H1 (cell line): ENCODE results near the gene ARGLU1. TPM values are rescaled to one million over a fixed set of nuclear protein-coding genes. Genes with fewer than 3 reads are reported as not detected.

Experiments used
- CTCF ChIA-PET: fragments of 300-600 bp; sonication (Branson Sonifier 250); formaldehyde crosslinking; loops from one replicate; lab custom pipeline; 2021; ENCODE audit not compliant: partially characterized antibody; lab: Charles Lee
- POLR2A ChIA-PET: fragments of 300-600 bp; sonication (Branson Sonifier 250); formaldehyde crosslinking; loops from one replicate; lab custom pipeline; 2021; ENCODE audit warnings: inconsistent platforms; ENCODE audit not compliant: partially characterized antibody; lab: Charles Lee
- DNase-seq, 2 experiments: peaks; one replicate each; pipeline versions ENCODE4 v3.0.0 to v3.0.0-alpha.2; 2010 to 2022; ENCODE audit warnings: low spot score in 2 of 2, low read depth in 1 of 2, mixed read lengths in 1 of 2
- FAIRE-seq: peaks from 2 replicates; lab custom pipeline; 2011; peaks lifted over from hg19 to GRCh38; lab: Jason Lieb, UNC
- H2AFZ ChIP-seq: 2 replicates; pipeline ENCODE4 v1.8.1; 2012; ENCODE audit warnings: low read length, inconsistent platforms
- H2AK5ac ChIP-seq: 2 replicates; pipeline ENCODE4 v1.6.1; 2013; ENCODE audit warnings: low read depth, low read length
- H2BK120ac ChIP-seq: replicated peaks from 2 replicates; pipeline ENCODE3; 2013; ENCODE audit warnings: low read depth, low read length, inconsistent platforms
- H2BK12ac ChIP-seq: 2 replicates; pipeline ENCODE4 v1.6.1; 2013; ENCODE audit warnings: low read depth, low read length
- H2BK15ac ChIP-seq: 2 replicates; pipeline ENCODE4 v1.6.1; 2013; ENCODE audit warnings: low read length
- H2BK20ac ChIP-seq: 2 replicates; pipeline ENCODE4 v1.6.1; 2013; ENCODE audit warnings: low read length
- H2BK5ac ChIP-seq: 2 replicates; pipeline ENCODE4 v1.6.1; 2013; ENCODE audit warnings: low read depth, low read length
- H3K14ac ChIP-seq: 2 replicates; pipeline ENCODE4 v1.6.1; 2013; ENCODE audit warnings: inconsistent platforms; ENCODE audit not compliant: insufficient read length
- H3K18ac ChIP-seq: 2 replicates; pipeline ENCODE4 v1.6.1; 2013; ENCODE audit warnings: low read length; ENCODE audit errors: extremely low read depth
- H3K23ac ChIP-seq: 2 replicates; pipeline ENCODE4 v1.6.1; 2013; ENCODE audit warnings: inconsistent platforms; ENCODE audit not compliant: insufficient read length
- H3K23me2 ChIP-seq: 2 replicates; pipeline ENCODE4 v1.6.1; 2013; ENCODE audit warnings: low read depth, low read length
- H3K27ac ChIP-seq: 2 replicates; pipeline ENCODE4 v1.6.1; 2011; ENCODE audit warnings: low read depth, low read length, inconsistent platforms
- H3K27me3 ChIP-seq, 4 experiments: replicated peaks in 1 of 4; 1 replicate in 1 of 4; 2 replicates in 3 of 4; pipeline versions ENCODE4 v1.6.1 to v1.8.1; 2011 to 2013; ENCODE audit warnings: low read length in 3 of 4, mild to moderate bottlenecking in 3 of 4, inconsistent platforms in 2 of 4, mixed read lengths in 2 of 4, moderate library complexity in 1 of 4; ENCODE audit not compliant: control insufficient read depth in 3 of 4, insufficient read depth in 3 of 4; ENCODE audit errors: extremely low read depth in 1 of 4
- H3K36me3 ChIP-seq, 4 experiments: 2 replicates each; pipeline versions ENCODE4 v1.6.1 to v1.8.1; 2011 to 2013; ENCODE audit warnings: mild to moderate bottlenecking in 4 of 4, low read length in 3 of 4, moderate library complexity in 2 of 4, control low read depth in 1 of 4, inconsistent platforms in 1 of 4; ENCODE audit not compliant: insufficient read depth in 4 of 4, control insufficient read depth in 2 of 4
- H3K4ac ChIP-seq: replicated peaks from 2 replicates; pipeline ENCODE3; 2013; ENCODE audit warnings: low read length, low read depth, mixed read lengths, inconsistent platforms; ENCODE audit not compliant: insufficient read length
- H3K4me1 ChIP-seq, 4 experiments: replicated peaks in 1 of 4; 1 replicate in 1 of 4; 2 replicates in 3 of 4; pipeline versions ENCODE4 v1.6.1 to v1.8.1; 2011 to 2013; ENCODE audit warnings: low read length in 3 of 4, inconsistent platforms in 2 of 4, mixed read lengths in 1 of 4; ENCODE audit not compliant: insufficient read depth in 4 of 4, control insufficient read depth in 3 of 4
- H3K4me2 ChIP-seq, 2 experiments: 2 replicates each; pipeline versions ENCODE4 v1.6.1 to v1.8.1; 2011 to 2013; ENCODE audit warnings: low read depth in 2 of 2, low read length in 2 of 2, control low read depth in 1 of 2, inconsistent platforms in 1 of 2, mild to moderate bottlenecking in 1 of 2; ENCODE audit not compliant: insufficient read depth in 1 of 2
- H3K4me3 ChIP-seq, 4 experiments: fragments of 200-600, 300-600 bp in 1 of 4; sonication (generic), shearing (Covaris generic), sonication (Bioruptor Twin) in 1 of 4; 2 replicates each; pipeline versions ENCODE4 v1.5.1 to v1.8.1; 2011 to 2016; ENCODE audit warnings: low read length in 4 of 4, low read depth in 3 of 4, control low read depth in 2 of 4, inconsistent platforms in 2 of 4, mild to moderate bottlenecking in 2 of 4, mixed read lengths in 1 of 4, moderate library complexity in 1 of 4; ENCODE audit not compliant: insufficient read depth in 2 of 4; ENCODE audit errors: extremely low read depth in 1 of 4
- H3K56ac ChIP-seq: replicated peaks from 2 replicates; pipeline ENCODE3; 2013; ENCODE audit warnings: low read depth, mild to moderate bottlenecking, mixed read lengths, low read length, inconsistent platforms; ENCODE audit not compliant: insufficient read length
- H3K79me1 ChIP-seq: 2 replicates; pipeline ENCODE4 v1.6.1; 2013; ENCODE audit warnings: low read depth, low read length, control low read depth
- H3K79me2 ChIP-seq, 2 experiments: 2 replicates each; pipeline versions ENCODE4 v1.6.1 to v1.8.1; 2012 to 2013; ENCODE audit warnings: low read length in 2 of 2, mild to moderate bottlenecking in 2 of 2, inconsistent platforms in 1 of 2; ENCODE audit not compliant: insufficient read depth in 2 of 2, control insufficient read depth in 1 of 2
- H3K9ac ChIP-seq, 4 experiments: replicated peaks in 1 of 4; 1 replicate in 1 of 4; 2 replicates in 3 of 4; pipeline versions ENCODE4 v1.6.1 to v1.8.1; 2011 to 2013; ENCODE audit warnings: low read depth in 3 of 4, low read length in 3 of 4, control low read depth in 2 of 4, mild to moderate bottlenecking in 2 of 4, moderate library complexity in 2 of 4, inconsistent platforms in 1 of 4; ENCODE audit errors: extremely low read depth in 1 of 4
- H3K9me3 ChIP-seq, 2 experiments: 2 replicates each; pipeline versions ENCODE4 v1.6.1 to v1.8.1; 2012 to 2013; ENCODE audit warnings: mild to moderate bottlenecking in 2 of 2, moderate library complexity in 2 of 2, control low read depth in 1 of 2, inconsistent platforms in 1 of 2, low read depth in 1 of 2, low read length in 1 of 2, mixed read lengths in 1 of 2; ENCODE audit not compliant: insufficient read depth in 2 of 2
- H4K20me1 ChIP-seq, 2 experiments: replicated peaks in 1 of 2; 2 replicates each; pipeline versions ENCODE3 to v1.8.1; 2011 to 2013; ENCODE audit warnings: inconsistent platforms in 2 of 2, low read length in 2 of 2, mild to moderate bottlenecking in 1 of 2; ENCODE audit not compliant: insufficient read depth in 2 of 2, control insufficient read depth in 1 of 2
- H4K5ac ChIP-seq: 2 replicates; pipeline ENCODE4 v1.6.1; 2013; ENCODE audit warnings: low read length, low read depth, mixed read lengths, inconsistent platforms; ENCODE audit not compliant: insufficient read length
- H4K8ac ChIP-seq: 2 replicates; pipeline ENCODE4 v1.8.0; 2013; ENCODE audit warnings: mild to moderate bottlenecking, moderate library complexity, low read length, inconsistent platforms; ENCODE audit not compliant: insufficient read depth; ENCODE audit errors: extremely low read depth
- H4K91ac ChIP-seq: replicated peaks from 2 replicates; pipeline ENCODE3; 2013; ENCODE audit warnings: low read length, mixed read lengths, inconsistent platforms; ENCODE audit not compliant: insufficient read length
- BCL11A ChIP-seq, 2 experiments: IDR thresholded peaks; one replicate each; pipeline ENCODE4 v1.6.1; 2011; ENCODE audit warnings: low read depth in 2 of 2, low read length in 2 of 2, mild to moderate bottlenecking in 2 of 2
- BRCA1 ChIP-seq: IDR thresholded peaks from 2 replicates; pipeline ENCODE4 v1.6.1; 2012; ENCODE audit warnings: low read depth, low read length, improper control_type of control experiment
- CHD2 ChIP-seq: IDR thresholded peaks from 2 replicates; pipeline ENCODE4 v1.6.1; 2012; ENCODE audit warnings: low read length, improper control_type of control experiment
- HDAC6 ChIP-seq: IDR thresholded peaks from one replicate; pipeline ENCODE4 v1.7.1; 2012; ENCODE audit warnings: low read depth, mild to moderate bottlenecking, inconsistent platforms, low read length, moderate library complexity
- KDM1A ChIP-seq: fragments of 200-600, 300-600 bp; sonication (generic); IDR thresholded peaks from 2 replicates; pipeline ENCODE4 v1.7.1; 2016; ENCODE audit warnings: mild to moderate bottlenecking, low read length, borderline replicate concordance
- MAFK ChIP-seq: IDR thresholded peaks from 2 replicates; pipeline ENCODE4 v1.6.1; 2012; ENCODE audit warnings: low read depth, mild to moderate bottlenecking, improper control_type of control experiment, low read length
- RBBP5 ChIP-seq: IDR thresholded peaks from 2 replicates; pipeline ENCODE4 v1.7.1; 2012; ENCODE audit warnings: low read depth, mild to moderate bottlenecking, inconsistent platforms, low read length, moderate library complexity, borderline replicate concordance
- SUZ12 ChIP-seq: fragments of 200-600 bp; sonication (generic); IDR thresholded peaks from 2 replicates; pipeline ENCODE4 v1.6.1; 2012; ENCODE audit warnings: mild to moderate bottlenecking, inconsistent platforms, low read length, moderate library complexity, mixed read lengths
- WGBS, 2 experiments: shearing (Covaris generic) in 1 of 2; methylation state at CpG; one replicate each; pipeline versions ENCODE4 v1.1.6 to v1.1.7; 2013 to 2015; ENCODE audit warnings: low lambda C conversion rate in 2 of 2, mixed read lengths in 2 of 2, inconsistent platforms in 1 of 2, low coverage in 1 of 2, missing lambda C conversion rate in 1 of 2; ENCODE audit not compliant: insufficient replicate concordance in 2 of 2, insufficient coverage in 1 of 2, insufficient read length in 1 of 2; ENCODE audit errors: extremely low coverage in 1 of 2, missing lambda C conversion rate in 1 of 2; 5-methylcytosine and 5-hydroxymethylcytosine counted together
- polyA plus RNA-seq, 7 experiments: library from polyadenylated mRNA; depleted of rRNA in 3 of 7; stranded (reverse) in 5 of 7; unstranded in 2 of 7; fragments of >200 nt in 5 of 7; fragments of 200-250 nt in 2 of 7; gene quantifications; 1 replicate in 5 of 7; 2 replicates in 1 of 7; 4 replicates in 1 of 7; pipeline versions ENCODE4 v1.2.1 to v1.2.3, GENCODE V29; 2011 to 2013; ENCODE audit warnings: missing spikeins in 2 of 7, mixed read lengths in 2 of 7
- total RNA-seq: library from RNA; stranded (reverse); fragmentation: NEBNext Ultra II Directional; extraction: Animal tissue kit (Norgen Biotek cat#: 25700); gene quantifications from 2 replicates; pipeline ENCODE4 v1.2.1, GENCODE V29; 2021

ARGLU1 gene
- total and polyA plus RNA-seq, 2 of the 8 experiments (the other 6 are each of a cell fraction or from before 2014, with no cell fraction given): 47.8 to 84.9 TPM

GRCh38 chr13:106527445-106527801 lies 40.5 kb downstream of the ARGLU1 start:
- Histone ChIP-seq H4K5ac (no peak overlapping the region), H3K4me2 (no peak overlapping the region; a peak in 1 of 4 replicates), H2BK5ac (no peak overlapping the region), H2AFZ (no peak overlapping the region), H3K9ac (no peak overlapping the region), H2BK120ac (no peak overlapping the region), H3K27me3 (no peaks in the 10 kb centered on the region), H3K27ac (no peak overlapping the region), H3K4ac (no peak overlapping the region), H3K56ac (no peak overlapping the region), H2AK5ac (no peak overlapping the region), H3K18ac (no peak overlapping the region), H3K14ac (no peak overlapping the region), H4K91ac (no peak overlapping the region), H3K36me3 (no peaks in the 10 kb centered on the region), H3K23ac (no peak overlapping the region), H2BK20ac (no peak overlapping the region), H4K20me1 (peaks cover 0 to 18% of the 10 kb centered on the region in 2 experiments), H3K79me2 (peaks cover 0 to 89% of the 10 kb centered on the region in 2 experiments; a peak in 2 of 4 replicates), H3K79me1 (no peaks in the 10 kb centered on the region; the same call in 1 of the 2 replicates), H4K8ac (no peak overlapping the region), H2BK15ac (no peak overlapping the region), H3K4me1 (peaks cover 14 to 37% (median 25%) of the 10 kb centered on the region in 4 experiments; a peak in 6 of 7 replicates), H3K23me2 (no peaks in the 10 kb centered on the region), H3K4me3 (no peak overlapping the region), H3K9me3 (no peaks in the 10 kb centered on the region), H2BK12ac (no peak overlapping the region)
- FAIRE-seq (no peak), DNase-seq (no peak)
- WGBS, 2 experiments: 81% methylated on average over 1 of the region's 1 CpG; no CpG with 5 or more reads in 1 of the 2 experiments
- TF ChIP-seq RBBP5: no peak
- TF ChIP-seq BCL11A (IDR thresholded peaks at IDR 0.05; ENCODE audit: low read depth in 2 of 2, low read length in 2 of 2): no peak
- no peak for TF ChIP-seq MAFK
- no peak for TF ChIP-seq HDAC6
- no peak for TF ChIP-seq CHD2
- TF ChIP-seq SUZ12: no peak
- no peak for TF ChIP-seq BRCA1
- TF ChIP-seq KDM1A: no peak
- POLR2A ChIA-PET: interaction anchor here (1.0 kb wide), 1 partner anchor 9 kb away, joined by 3 read pairs; no protein-coding TSS in a partner anchor
- CTCF ChIA-PET: interaction anchor here (0.6 to 1.4 kb wide), 3 partner anchors 9 to 443 kb away, joined by 3 to 5 read pairs (median 5); no protein-coding TSS in a partner anchor
